HCT116 (cell line): ENCODE data around the gene MALRD1. TPM values are rescaled to one million over a fixed set of nuclear protein-coding genes. Genes with fewer than 3 reads are reported as not detected.
"Not testable (repeated sequence)": the region's sequence is repeated elsewhere in the genome, so short reads cannot be mapped to it uniquely, and the experiment has no call there.

ENCODE experiments used
- ATAC-seq: fragments of 200-7000 bp; cut with Tn5 transposase; 2 replicates; pipeline ENCODE4 v1.9.1; 2020; ENCODE audit warnings: mild to moderate bottlenecking, moderate library complexity
- BruUV-seq: library from RNA; stranded (reverse); fragments of 400-500 nt; replicated peaks from 2 replicates; lab custom pipeline; 2021; lab: Mats Ljungman, UMichigan
- CTCF ChIA-PET: fragments of 300-600 bp; sonication (Branson Sonifier 250); formaldehyde crosslinking; loops from one replicate; lab custom pipeline; 2021; ENCODE audit warnings: antibody characterized with exemption; lab: Charles Lee
- POLR2A ChIA-PET: fragments of 300-600, 350-600 bp; sonication (Branson Sonifier 250); formaldehyde crosslinking; loops from one replicate; lab custom pipeline; 2021; ENCODE audit warnings: antibody characterized with exemption; lab: Charles Lee
- RAD21 ChIA-PET, 2 experiments: fragments of 300-600 bp; sonication (Branson Sonifier 250); formaldehyde crosslinking; loops; one replicate each; lab custom pipeline; 2023; ENCODE audit warnings: low total read pairs in 2 of 2; ENCODE audit not compliant: uncharacterized antibody in 2 of 2, unreplicated experiment in 2 of 2, low non-redundant PET in 1 of 2; lab: Charles Lee
- DNase-seq: peaks from one replicate; pipeline ENCODE4 v3.0.0-alpha.2; 2010; ENCODE audit warnings: low read depth, low spot score
- H2AFZ ChIP-seq: fragments of 200-600 bp; shearing (Covaris generic), sonication (generic); 2 replicates; pipeline ENCODE4 v1.6.1; 2017; ENCODE audit warnings: low read depth, mixed run types, mixed read lengths, antibody characterized with exemption, low read length; ENCODE audit not compliant: poor library complexity, severe bottlenecking
- H3K27ac ChIP-seq: 2 replicates; pipeline ENCODE4 v1.5.1; 2012; ENCODE audit warnings: low read depth, low read length
- H3K27me3 ChIP-seq: fragments of 200-600 bp; sonication (generic); 2 replicates; pipeline ENCODE4 v1.6.1; 2016; ENCODE audit warnings: mixed run types, low read length, mixed read lengths; ENCODE audit not compliant: insufficient read depth
- H3K36me3 ChIP-seq, 2 experiments: fragments of 200-500 bp in 1 of 2; fragments of 200-600 bp in 1 of 2; sonication (Bioruptor generic) in 1 of 2; sonication (generic) in 1 of 2; 2 replicates each; pipeline versions ENCODE4 v1.5.1 to v1.6.1; 2014 to 2016; ENCODE audit warnings: low read length in 2 of 2, inconsistent platforms in 1 of 2, mixed read lengths in 1 of 2, mixed run types in 1 of 2; ENCODE audit not compliant: insufficient read depth in 2 of 2, control insufficient read depth in 1 of 2
- H3K4me1 ChIP-seq, 2 experiments: fragments of 200-600 bp in 1 of 2; sonication (generic) in 1 of 2; 2 replicates each; pipeline versions ENCODE4 v1.5.1 to v1.6.1; 2012 to 2017; ENCODE audit warnings: low read length in 2 of 2, inconsistent platforms in 1 of 2, mild to moderate bottlenecking in 1 of 2, mixed read lengths in 1 of 2, mixed run types in 1 of 2, moderate library complexity in 1 of 2; ENCODE audit not compliant: insufficient read depth in 2 of 2, control insufficient read depth in 1 of 2
- H3K4me2 ChIP-seq: fragments of 200-600 bp; sonication (generic); 2 replicates; pipeline ENCODE4 v1.6.1; 2017; ENCODE audit warnings: mixed run types, low read length, mixed read lengths
- H3K4me3 ChIP-seq, 2 experiments: fragments of 200-600 bp in 1 of 2; sonication (generic) in 1 of 2; replicated peaks in 1 of 2; 2 replicates each; pipeline ENCODE4 v1.5.1; 2011 to 2016; ENCODE audit warnings: low read length in 2 of 2, control low read depth in 1 of 2, low read depth in 1 of 2, mild to moderate bottlenecking in 1 of 2, mixed read lengths in 1 of 2, mixed run types in 1 of 2
- H3K79me2 ChIP-seq: fragments of 200-600 bp; sonication (generic); 2 replicates; pipeline ENCODE4 v1.6.1; 2017; ENCODE audit warnings: mild to moderate bottlenecking, mixed run types, low read length, moderate library complexity, mixed read lengths; ENCODE audit not compliant: insufficient read depth
- H3K9ac ChIP-seq: fragments of 200-600 bp; sonication (generic); 2 replicates; pipeline ENCODE4 v1.6.1; 2016; ENCODE audit warnings: low read length, mixed read lengths
- H3K9me2 ChIP-seq: fragments of 200-600 bp; sonication (generic), shearing (Covaris generic); 2 replicates; pipeline ENCODE4 v1.6.1; 2017; ENCODE audit warnings: mixed run types, mild to moderate bottlenecking, moderate library complexity; ENCODE audit not compliant: insufficient read depth
- H3K9me3 ChIP-seq, 2 experiments: fragments of 200-500 bp in 1 of 2; fragments of 200-600 bp in 1 of 2; sonication (Bioruptor generic) in 1 of 2; sonication (generic) in 1 of 2; 2 replicates each; pipeline ENCODE4 v1.6.1; 2014 to 2017; ENCODE audit warnings: low read length in 2 of 2, mixed read lengths in 2 of 2, inconsistent platforms in 1 of 2, low read depth in 1 of 2, mild to moderate bottlenecking in 1 of 2, mixed run types in 1 of 2, moderate library complexity in 1 of 2; ENCODE audit not compliant: control insufficient read depth in 1 of 2, insufficient read depth in 1 of 2
- H4K20me1 ChIP-seq: fragments of 200-600 bp; sonication (generic), shearing (Covaris generic); 2 replicates; pipeline ENCODE4 v1.6.1; 2017; ENCODE audit warnings: mixed run types, mild to moderate bottlenecking, moderate library complexity; ENCODE audit not compliant: insufficient read depth
- EGR1 ChIP-seq: IDR thresholded peaks from 2 replicates; pipeline ENCODE4 v1.6.1; 2012; ENCODE audit warnings: low read depth
- EZH2phosphoT487 ChIP-seq: fragments of 200-600 bp; IDR thresholded peaks from 2 replicates; pipeline ENCODE4 v1.6.1; 2018; ENCODE audit warnings: antibody characterized with exemption, borderline replicate concordance
- SIN3A ChIP-seq: IDR thresholded peaks from 2 replicates; pipeline ENCODE4 v1.6.1; 2012; ENCODE audit warnings: low read depth
- SP1 ChIP-seq: IDR thresholded peaks from 2 replicates; pipeline ENCODE4 v1.6.1; 2012; ENCODE audit warnings: low read depth
- YY1 ChIP-seq: IDR thresholded peaks from 2 replicates; pipeline ENCODE4 v1.6.1; 2011; ENCODE audit warnings: low read length, low read depth, moderate library complexity, mild to moderate bottlenecking; ENCODE audit not compliant: insufficient replicate concordance; ENCODE audit errors: extremely low read depth
- intact Hi-C: fragments of 100-400 bp; cut with micrococcal nuclease; formaldehyde crosslinking; loops from 2 replicates; pipeline ENCODE4 v1.10.0; 2022
- total RNA-seq: library from RNA; stranded (reverse); gene quantifications from one replicate; pipeline ENCODE4 v1.2.1, GENCODE V29; 2021; ENCODE audit not compliant: unreplicated experiment
- TF ChIP-seq, protein P1 (sequence below), 3 experiments: fragments of 200-600 bp in 1 of 3; sonication (generic) in 1 of 3; IDR thresholded peaks in 2 of 3; conservative IDR thresholded peaks in 1 of 3; 2 replicates each; pipeline ENCODE4 v1.5.1; 2012 to 2017; ENCODE audit warnings: low read depth in 2 of 3, low read length in 2 of 3, antibody characterized with exemption in 1 of 3, borderline replicate concordance in 1 of 3, control low read depth in 1 of 3, mild to moderate bottlenecking in 1 of 3, mixed read lengths in 1 of 3, mixed run types in 1 of 3, moderate library complexity in 1 of 3; ENCODE audit not compliant: insufficient read depth in 1 of 3

The MALRD1 gene
- total RNA-seq, 1 experiment from 2014 or later, result not detected

DNA sequence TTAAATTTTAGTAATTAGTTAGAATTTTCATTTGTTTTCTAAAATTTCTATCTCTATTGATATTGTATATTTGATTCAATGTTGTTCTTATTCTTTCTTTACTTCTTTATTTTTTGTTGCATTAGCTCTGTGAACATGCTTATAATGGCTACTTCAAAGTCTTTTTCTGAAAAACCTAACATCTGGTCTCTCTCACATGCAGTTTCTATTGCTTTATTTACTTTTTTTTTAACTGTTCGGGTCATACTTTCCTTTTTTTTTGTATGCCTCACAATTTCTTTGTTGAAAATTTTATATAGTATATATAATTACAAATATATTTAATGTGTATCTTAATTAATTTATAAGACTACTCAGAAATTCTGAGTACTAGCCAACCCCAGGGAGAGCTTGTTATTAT is 715.5 kb downstream of the MALRD1 start (continued):
- TF ChIP-seq EGR1, result no peak

DNA sequence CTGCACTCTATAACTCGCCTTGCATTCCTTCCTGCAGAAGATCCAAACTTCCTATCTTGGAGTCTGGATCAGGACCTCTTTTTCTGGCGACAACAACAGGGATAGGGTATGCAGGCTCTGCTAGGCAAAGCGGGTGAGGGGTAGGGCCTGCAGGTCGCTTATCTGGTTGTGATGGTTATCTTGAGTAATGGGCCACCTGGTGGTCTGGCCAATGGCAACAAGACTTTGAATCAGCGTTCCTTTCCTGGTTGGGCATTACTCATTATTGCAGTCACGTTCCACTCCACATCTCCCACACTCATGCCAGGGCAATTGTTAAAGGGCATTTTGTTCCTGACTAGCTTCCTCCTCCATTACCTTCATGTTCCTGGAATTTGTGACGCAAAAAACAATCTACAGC is 719.3 kb downstream of the MALRD1 start:
- TF ChIP-seq YY1 (no peak), SP1 (no peak), SIN3A (no peak), EZH2phosphoT487 (no peak)
- TF ChIP-seq, protein P1, sequence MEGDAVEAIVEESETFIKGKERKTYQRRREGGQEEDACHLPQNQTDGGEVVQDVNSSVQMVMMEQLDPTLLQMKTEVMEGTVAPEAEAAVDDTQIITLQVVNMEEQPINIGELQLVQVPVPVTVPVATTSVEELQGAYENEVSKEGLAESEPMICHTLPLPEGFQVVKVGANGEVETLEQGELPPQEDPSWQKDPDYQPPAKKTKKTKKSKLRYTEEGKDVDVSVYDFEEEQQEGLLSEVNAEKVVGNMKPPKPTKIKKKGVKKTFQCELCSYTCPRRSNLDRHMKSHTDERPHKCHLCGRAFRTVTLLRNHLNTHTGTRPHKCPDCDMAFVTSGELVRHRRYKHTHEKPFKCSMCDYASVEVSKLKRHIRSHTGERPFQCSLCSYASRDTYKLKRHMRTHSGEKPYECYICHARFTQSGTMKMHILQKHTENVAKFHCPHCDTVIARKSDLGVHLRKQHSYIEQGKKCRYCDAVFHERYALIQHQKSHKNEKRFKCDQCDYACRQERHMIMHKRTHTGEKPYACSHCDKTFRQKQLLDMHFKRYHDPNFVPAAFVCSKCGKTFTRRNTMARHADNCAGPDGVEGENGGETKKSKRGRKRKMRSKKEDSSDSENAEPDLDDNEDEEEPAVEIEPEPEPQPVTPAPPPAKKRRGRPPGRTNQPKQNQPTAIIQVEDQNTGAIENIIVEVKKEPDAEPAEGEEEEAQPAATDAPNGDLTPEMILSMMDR (IDR thresholded peaks at IDR 0.05 in 2 of 3, conservative IDR thresholded peaks at IDR 0.05 in 1 of 3; ENCODE audit: borderline replicate concordance in 1 of 3, insufficient read depth in 1 of 3, low read depth in 2 of 3, low read length in 2 of 3), result no peak

DNA sequence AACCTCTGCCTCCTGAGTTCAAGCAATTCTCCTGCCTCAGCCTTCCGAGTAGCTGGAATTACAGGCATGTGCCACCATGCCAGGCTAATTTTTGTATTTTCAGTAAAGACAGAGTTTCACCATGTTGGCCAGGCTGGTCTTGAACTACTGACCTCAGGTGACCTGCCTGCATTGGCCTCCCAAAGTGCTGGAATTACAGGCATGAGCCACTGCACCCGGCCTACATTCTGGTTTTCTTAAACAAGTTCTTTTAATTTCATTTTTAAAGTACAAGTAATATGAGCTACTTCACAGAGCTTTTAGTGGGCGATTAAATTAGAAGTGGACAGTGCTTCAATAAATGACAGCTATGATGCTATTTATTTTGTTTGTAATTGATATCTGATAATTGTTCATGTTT is 721.2 kb downstream of the MALRD1 start:
- BruUV-seq, H3K27ac ChIP-seq, H3K27me3 ChIP-seq, intact Hi-C loops, ATAC-seq, H3K4me1 ChIP-seq, H3K4me2 ChIP-seq, DNase-seq, POLR2A ChIA-PET, H3K4me3 ChIP-seq, H3K9ac ChIP-seq, CTCF ChIA-PET, H3K9me2 ChIP-seq, H3K36me3 ChIP-seq, H4K20me1 ChIP-seq, H3K79me2 ChIP-seq, RAD21 ChIA-PET, H2AFZ ChIP-seq: not testable (repeated sequence)
- peaks cover 12 to 17% of the 10 kb centered on the region in 2 experiments; a peak in 2 of 4 replicates for H3K9me3 ChIP-seq

More for the DNA sequence above, 719.3 kb downstream of the MALRD1 start:
- intact Hi-C loops, result no loop called here
- no peaks in the 10 kb centered on the region for H3K27me3 ChIP-seq
- H3K36me3 ChIP-seq, result no peaks in the 10 kb centered on the region
- DNase-seq (no peak), ATAC-seq (no peak)
- no peaks in the 10 kb centered on the region for H3K9me2 ChIP-seq
- H3K4me2 ChIP-seq, result no peak overlapping the region
- H4K20me1 ChIP-seq, result no peaks in the 10 kb centered on the region
- no peak overlapping the region for H3K27ac ChIP-seq
- H3K79me2 ChIP-seq, result no peaks in the 10 kb centered on the region
- ChIA-PET POLR2A (no interaction called here), CTCF (no interaction called here), RAD21 (no interaction called here)
- no peak overlapping the region for H3K9ac ChIP-seq
- H3K4me1 ChIP-seq, result no peaks in the 10 kb centered on the region
- H2AFZ ChIP-seq, result no peak overlapping the region
- H3K4me3 ChIP-seq, result no peak overlapping the region
- BruUV-seq, result no TSS peak
- H3K9me3 ChIP-seq, result peaks cover 9 to 16% of the 10 kb centered on the region in 2 experiments; a peak in 2 of 4 replicates
